ENCODE results near the gene TENM4.

GRCh38 chr11:79110321-79110720 lies 330.5 kb downstream of the TENM4 start:
- no peak for TF ChIP-seq SP4 (IDR thresholded peaks at IDR 0.05; ENCODE audit: low read length)
- TF ChIP-seq PHF8 (conservative IDR thresholded peaks at IDR 0.05; ENCODE audit: low read depth, low read length) = no peak
- TF ChIP-seq EZH2 (IDR thresholded peaks at IDR 0.05; ENCODE audit: low read depth, low read length, severe bottlenecking) = no peak
- no peak for TF ChIP-seq CTCF (IDR thresholded peaks at IDR 0.05; ENCODE audit: control extremely low read depth in 1 of 3, insufficient read depth in 1 of 3, low read depth in 1 of 3, low read length in 3 of 3)
- TF ChIP-seq EP300 (IDR thresholded peaks at IDR 0.05; ENCODE audit: borderline replicate concordance in 1 of 2, low read depth in 2 of 2, low read length in 2 of 2) = no peak
- no peak for TF ChIP-seq NRF1 (IDR thresholded peaks at IDR 0.05; ENCODE audit: low read depth, low read length)
- no peak for TF ChIP-seq ATF2 (IDR thresholded peaks at IDR 0.05; ENCODE audit: low read length)
- no peak for TF ChIP-seq POLR2AphosphoS5 (IDR thresholded peaks at IDR 0.05; ENCODE audit: low read depth, low read length)
